ENCODE data around the gene RPP30. TPM values are rescaled to one million over a fixed set of nuclear protein-coding genes. Genes with fewer than 3 reads are reported as not detected.

The RPP30 gene
- polyA plus RNA-seq, 1 experiment, result 26.2 TPM

DNA sequence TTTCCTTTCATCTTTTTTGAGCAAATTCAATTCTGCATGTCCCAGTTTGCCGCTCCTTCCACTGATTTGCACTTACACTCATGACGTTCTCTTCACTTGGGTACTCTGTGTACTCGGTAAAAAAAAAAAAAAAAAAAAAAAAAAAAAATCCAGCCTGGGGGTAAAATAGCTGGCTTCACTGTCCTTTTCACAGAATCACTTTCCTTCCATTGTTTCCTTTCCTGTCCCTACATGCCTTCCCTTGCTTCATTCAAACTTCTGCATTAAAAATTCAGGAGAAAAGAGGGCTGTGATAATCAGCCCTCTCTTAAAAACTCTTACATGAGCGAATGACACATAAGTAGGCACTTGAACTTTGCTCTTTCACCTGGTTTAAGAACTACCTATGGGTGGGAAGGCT is 40.4 kb downstream of the RPP30 start:
- no peak overlapping the region for H3K4me3 ChIP-seq (ENCODE audit: low read depth, low read length)
- CTCF ChIA-PET, result interaction anchor here (0.6 to 6.5 kb wide), 36 partner anchors 9 to 404 kb away, joined by 3 to 76 read pairs (median 4); partner anchors contain the start of gene ANKRD1
- no peaks in the 10 kb centered on the region for H3K36me3 ChIP-seq (ENCODE audit: control insufficient read depth, insufficient read depth, low read length)
- H3K27me3 ChIP-seq (ENCODE audit: control insufficient read depth, insufficient read depth, low read length), result no peaks in the 10 kb centered on the region
- TF ChIP-seq, protein P1, sequence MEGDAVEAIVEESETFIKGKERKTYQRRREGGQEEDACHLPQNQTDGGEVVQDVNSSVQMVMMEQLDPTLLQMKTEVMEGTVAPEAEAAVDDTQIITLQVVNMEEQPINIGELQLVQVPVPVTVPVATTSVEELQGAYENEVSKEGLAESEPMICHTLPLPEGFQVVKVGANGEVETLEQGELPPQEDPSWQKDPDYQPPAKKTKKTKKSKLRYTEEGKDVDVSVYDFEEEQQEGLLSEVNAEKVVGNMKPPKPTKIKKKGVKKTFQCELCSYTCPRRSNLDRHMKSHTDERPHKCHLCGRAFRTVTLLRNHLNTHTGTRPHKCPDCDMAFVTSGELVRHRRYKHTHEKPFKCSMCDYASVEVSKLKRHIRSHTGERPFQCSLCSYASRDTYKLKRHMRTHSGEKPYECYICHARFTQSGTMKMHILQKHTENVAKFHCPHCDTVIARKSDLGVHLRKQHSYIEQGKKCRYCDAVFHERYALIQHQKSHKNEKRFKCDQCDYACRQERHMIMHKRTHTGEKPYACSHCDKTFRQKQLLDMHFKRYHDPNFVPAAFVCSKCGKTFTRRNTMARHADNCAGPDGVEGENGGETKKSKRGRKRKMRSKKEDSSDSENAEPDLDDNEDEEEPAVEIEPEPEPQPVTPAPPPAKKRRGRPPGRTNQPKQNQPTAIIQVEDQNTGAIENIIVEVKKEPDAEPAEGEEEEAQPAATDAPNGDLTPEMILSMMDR (IDR thresholded peaks at IDR 0.05; ENCODE audit: insufficient read depth, low read depth, low read length), result no peak
- POLR2A ChIA-PET, result no interaction called here
- no peak for DNase-seq (ENCODE audit: low read depth)

DNA sequence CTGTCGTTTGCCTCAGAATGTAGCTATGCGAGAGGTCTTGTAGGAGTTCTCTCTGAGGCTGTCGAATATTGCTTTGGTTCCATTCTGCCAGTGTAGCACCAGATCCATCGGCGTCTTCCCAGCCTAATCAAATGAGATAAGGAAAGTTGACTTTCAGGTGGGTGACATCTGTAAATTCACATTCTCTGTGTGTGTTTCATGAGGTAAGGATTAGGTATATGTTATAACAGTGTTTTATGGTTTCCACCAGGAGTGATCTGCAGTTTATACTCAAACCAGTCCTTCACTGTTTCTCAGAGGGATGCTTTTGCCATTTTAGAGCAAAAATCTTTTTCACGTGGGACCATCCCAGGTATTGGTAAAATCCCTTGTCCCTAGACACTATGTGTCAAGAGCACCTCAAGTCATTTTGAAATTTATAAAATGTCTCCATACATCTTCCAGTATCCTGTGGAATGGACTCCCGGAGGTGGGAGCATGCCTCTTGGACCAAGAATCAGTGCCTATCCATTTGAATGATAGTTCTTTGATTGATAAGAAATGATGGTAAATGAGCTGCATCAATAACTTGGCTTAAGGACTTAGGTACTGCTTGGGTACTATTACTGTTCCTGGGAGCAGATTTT is 41.2 kb downstream of the RPP30 start:
- Histone ChIP-seq H3K27me3 (ENCODE audit: control insufficient read depth, insufficient read depth, low read length) (no peaks in the 10 kb centered on the region), H3K36me3 (ENCODE audit: control insufficient read depth, insufficient read depth, low read length) (no peaks in the 10 kb centered on the region), H3K4me3 (ENCODE audit: low read depth, low read length) (no peak overlapping the region)
- POLR2A ChIA-PET, result interaction anchor here (0.6 kb wide), 1 partner anchor 67 kb away, joined by 3 read pairs; no protein-coding TSS in a partner anchor
- TF ChIP-seq, protein P1 (IDR thresholded peaks at IDR 0.05; ENCODE audit: insufficient read depth, low read depth, low read length), result no peak
- CTCF ChIA-PET, result interaction anchor here (1.4 to 6.5 kb wide), 6 partner anchors 33 to 337 kb away, joined by 3 to 76 read pairs (median 22); no protein-coding TSS in a partner anchor
- no peak for DNase-seq (ENCODE audit: low read depth)

DNA sequence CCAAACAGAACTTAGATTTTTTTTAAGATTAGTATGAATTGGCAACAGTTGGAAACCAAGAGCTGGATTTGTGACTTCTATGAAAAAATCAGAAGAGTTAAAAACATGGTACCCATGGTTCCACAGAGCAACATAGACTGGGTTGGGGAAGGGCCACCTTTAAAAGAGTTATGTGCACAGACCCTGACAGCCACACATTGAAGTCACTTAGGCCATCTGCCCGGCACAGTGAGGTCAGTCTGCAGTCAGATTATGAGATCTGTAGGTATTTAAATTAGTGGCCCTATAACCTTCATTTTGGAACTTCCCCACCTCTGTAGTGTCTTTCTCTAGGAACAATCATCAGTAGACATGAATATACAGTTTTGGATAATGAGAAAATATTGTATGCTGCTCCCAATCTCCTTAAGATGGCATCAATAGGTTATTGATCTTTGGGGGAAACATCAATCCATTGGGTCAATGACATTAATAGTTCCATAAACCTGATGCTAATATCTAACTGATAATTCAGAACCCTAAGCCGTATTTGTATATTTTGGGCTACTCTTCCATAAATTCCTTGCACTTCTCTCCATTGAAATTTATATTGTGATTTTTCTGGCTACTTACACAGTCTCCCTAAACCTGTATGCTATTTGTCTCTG is 42.1 kb downstream of the RPP30 start:
- ChIA-PET POLR2A (interaction anchor here (0.6 kb wide), 1 partner anchor 66 kb away, joined by 3 read pairs; no protein-coding TSS in a partner anchor), CTCF (interaction anchor here (1.1 to 6.5 kb wide), 3 partner anchors 34 to 336 kb away, joined by 3 to 76 read pairs (median 16); no protein-coding TSS in a partner anchor)
- Histone ChIP-seq H3K36me3 (ENCODE audit: control insufficient read depth, insufficient read depth, low read length) (no peaks in the 10 kb centered on the region), H3K4me3 (ENCODE audit: low read depth, low read length) (no peak overlapping the region), H3K27me3 (ENCODE audit: control insufficient read depth, insufficient read depth, low read length) (no peaks in the 10 kb centered on the region)
- no peak for DNase-seq (ENCODE audit: low read depth)
- TF ChIP-seq, protein P1 (IDR thresholded peaks at IDR 0.05; ENCODE audit: insufficient read depth, low read depth, low read length), result no peak

DNA sequence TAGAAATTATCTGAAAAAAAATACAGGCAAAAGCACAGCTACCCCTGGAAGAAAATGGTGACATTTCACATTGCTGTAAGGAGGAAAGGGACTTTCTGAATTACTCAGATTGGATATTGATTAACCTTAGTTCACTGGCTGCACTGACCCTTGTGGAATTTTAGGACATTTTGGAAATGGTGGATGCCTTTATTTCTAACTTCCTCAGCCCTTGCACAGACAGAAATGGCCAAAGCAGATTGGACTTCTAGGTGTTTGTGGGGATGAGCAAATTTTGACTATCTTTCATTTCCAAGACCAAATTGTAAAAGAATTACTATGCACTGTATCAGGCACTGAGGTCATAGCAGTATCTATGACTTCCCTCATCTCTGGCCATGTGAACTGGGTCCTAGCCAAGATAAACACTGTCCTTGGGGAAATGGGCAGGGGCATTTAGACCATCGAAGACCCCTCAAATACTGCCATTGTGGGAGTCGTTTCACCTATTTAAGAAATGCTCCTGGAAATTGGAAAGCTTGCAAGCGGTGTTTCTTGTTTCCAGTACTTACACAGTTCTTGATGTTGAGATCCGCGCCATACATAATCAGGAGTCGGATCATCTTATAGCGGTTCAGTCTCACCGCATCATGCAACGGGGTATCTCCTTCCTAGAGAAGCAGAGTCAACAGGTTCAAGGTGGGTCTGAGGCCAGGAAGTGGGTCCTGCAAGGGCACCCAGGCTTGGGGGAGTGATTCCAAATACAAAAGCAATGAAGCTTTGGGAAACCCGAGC is 43.4 kb downstream of the RPP30 start:
- H3K27me3 ChIP-seq (ENCODE audit: control insufficient read depth, insufficient read depth, low read length), result no peaks in the 10 kb centered on the region
- no peak overlapping the region for H3K4me3 ChIP-seq (ENCODE audit: low read depth, low read length)
- H3K36me3 ChIP-seq (ENCODE audit: control insufficient read depth, insufficient read depth, low read length), result no peaks in the 10 kb centered on the region
- DNase-seq (ENCODE audit: low read depth), result no peak
- TF ChIP-seq, protein P1 (IDR thresholded peaks at IDR 0.05; ENCODE audit: insufficient read depth, low read depth, low read length), result no peak
- ChIA-PET POLR2A (no interaction called here), CTCF (interaction anchor here (0.8 to 1.1 kb wide), 3 partner anchors 54 to 336 kb away, joined by 3 to 5 read pairs (median 3); no protein-coding TSS in a partner anchor)

DNA sequence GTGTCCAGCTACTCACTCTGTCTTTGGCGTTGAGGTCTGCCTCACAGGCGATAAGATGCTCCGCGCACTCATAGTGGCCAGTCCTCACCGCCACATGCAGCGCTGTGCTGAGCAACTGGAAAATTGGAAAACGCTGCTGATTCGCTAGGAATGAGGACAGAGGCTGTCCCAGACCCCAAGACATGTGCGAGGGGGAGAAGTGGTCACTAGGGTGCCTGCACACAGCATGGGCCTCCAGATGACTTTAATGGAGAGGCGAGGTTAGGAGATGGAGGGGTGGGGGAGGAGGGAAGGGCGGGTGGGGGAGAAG is 43.9 kb downstream of the RPP30 start:
- H3K36me3 ChIP-seq (ENCODE audit: control insufficient read depth, insufficient read depth, low read length), result no peaks in the 10 kb centered on the region
- POLR2A ChIA-PET, result no interaction called here
- CTCF ChIA-PET, result interaction anchor here (0.8 to 1.0 kb wide), 2 partner anchors 54 to 336 kb away, joined by 3 to 5 read pairs; no protein-coding TSS in a partner anchor
- TF ChIP-seq, protein P1 (IDR thresholded peaks at IDR 0.05; ENCODE audit: insufficient read depth, low read depth, low read length), result no peak
- DNase-seq (ENCODE audit: low read depth), result no peak
- H3K27me3 ChIP-seq (ENCODE audit: control insufficient read depth, insufficient read depth, low read length), result no peaks in the 10 kb centered on the region
- H3K4me3 ChIP-seq (ENCODE audit: low read depth, low read length), result no peak overlapping the region

All from BJ (cell line).